GM10266 (cell line): ENCODE measurements around the gene CRYBG1.

Experiments used
- DNase-seq: peaks from one replicate; pipeline ENCODE4 v3.0.0; 2012; ENCODE audit errors: extremely low spot score
- TF ChIP-seq, protein P1 (sequence below): IDR thresholded peaks from 2 replicates; pipeline ENCODE4 v1.5.1; 2012; ENCODE audit warnings: mild to moderate bottlenecking, low read depth; ENCODE audit not compliant: control insufficient read depth, insufficient read depth; ENCODE audit errors: missing control alignments

The CRYBG1 gene

DNA sequence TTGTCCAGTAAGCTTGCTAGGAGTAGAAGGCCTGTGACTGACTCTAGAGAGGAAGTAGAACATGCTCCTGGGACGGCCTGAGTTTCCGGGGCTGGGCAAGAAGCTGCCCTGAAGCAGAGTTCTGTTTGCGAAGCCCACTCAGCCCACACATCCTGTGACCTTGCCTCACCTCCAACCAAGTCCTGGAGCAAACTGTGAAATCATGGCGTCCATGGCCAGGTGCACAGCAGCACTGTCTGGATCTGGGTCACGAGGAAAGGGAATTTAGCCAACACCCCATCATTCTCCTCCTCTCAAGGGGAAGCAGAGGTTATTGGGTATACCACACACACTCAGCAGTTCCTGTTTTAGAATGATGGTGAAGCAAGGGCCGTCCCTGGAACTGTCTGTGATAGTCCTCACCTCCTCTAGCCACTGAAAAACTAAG, 87.5 kb downstream of the CRYBG1 start:
- DNase-seq: peak; percentile 19
- TF ChIP-seq, protein P1, sequence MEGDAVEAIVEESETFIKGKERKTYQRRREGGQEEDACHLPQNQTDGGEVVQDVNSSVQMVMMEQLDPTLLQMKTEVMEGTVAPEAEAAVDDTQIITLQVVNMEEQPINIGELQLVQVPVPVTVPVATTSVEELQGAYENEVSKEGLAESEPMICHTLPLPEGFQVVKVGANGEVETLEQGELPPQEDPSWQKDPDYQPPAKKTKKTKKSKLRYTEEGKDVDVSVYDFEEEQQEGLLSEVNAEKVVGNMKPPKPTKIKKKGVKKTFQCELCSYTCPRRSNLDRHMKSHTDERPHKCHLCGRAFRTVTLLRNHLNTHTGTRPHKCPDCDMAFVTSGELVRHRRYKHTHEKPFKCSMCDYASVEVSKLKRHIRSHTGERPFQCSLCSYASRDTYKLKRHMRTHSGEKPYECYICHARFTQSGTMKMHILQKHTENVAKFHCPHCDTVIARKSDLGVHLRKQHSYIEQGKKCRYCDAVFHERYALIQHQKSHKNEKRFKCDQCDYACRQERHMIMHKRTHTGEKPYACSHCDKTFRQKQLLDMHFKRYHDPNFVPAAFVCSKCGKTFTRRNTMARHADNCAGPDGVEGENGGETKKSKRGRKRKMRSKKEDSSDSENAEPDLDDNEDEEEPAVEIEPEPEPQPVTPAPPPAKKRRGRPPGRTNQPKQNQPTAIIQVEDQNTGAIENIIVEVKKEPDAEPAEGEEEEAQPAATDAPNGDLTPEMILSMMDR: no peak

DNA sequence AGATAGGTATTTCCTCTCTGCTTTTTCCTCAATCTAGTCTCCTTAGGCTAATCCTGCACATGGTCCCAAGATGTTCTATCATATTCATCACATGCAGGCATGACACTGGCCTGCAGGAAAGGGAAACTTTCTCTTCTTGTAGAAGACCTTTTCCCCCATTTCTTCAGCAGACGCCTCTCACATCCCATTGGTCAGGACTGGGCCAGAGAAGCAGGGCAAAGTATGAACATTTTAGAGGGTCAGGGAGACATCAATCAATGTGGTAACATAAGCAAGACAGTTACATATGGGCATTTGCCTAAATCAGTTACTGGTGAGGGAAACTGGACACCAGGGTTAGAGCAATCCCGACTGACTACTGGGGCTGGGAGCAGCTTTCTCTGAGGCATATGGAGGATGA, 90.1 kb downstream of the CRYBG1 start:
- TF ChIP-seq, protein P1: no peak
- DNase-seq: no peak

DNA sequence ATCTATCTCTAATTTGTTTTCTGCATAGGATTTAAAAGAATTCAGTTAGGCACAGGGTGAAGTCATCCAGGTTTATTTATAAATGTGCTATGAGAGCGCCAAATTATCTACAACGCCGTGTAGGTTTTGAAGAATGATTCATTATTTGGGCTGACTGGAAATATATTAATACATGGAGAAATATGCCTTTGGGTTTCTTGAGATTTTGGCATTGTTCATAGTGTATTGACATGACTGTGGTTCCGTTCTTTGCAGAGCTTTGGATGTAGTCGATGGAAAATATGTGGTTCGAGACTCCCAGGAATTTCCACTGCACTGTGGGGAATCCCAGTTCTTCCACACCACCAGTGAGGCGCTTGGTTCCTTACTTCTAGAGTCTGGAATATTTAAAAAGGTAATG, 90.9 kb downstream of the CRYBG1 start:
- DNase-seq: no peak
- TF ChIP-seq, protein P1: no peak

DNA sequence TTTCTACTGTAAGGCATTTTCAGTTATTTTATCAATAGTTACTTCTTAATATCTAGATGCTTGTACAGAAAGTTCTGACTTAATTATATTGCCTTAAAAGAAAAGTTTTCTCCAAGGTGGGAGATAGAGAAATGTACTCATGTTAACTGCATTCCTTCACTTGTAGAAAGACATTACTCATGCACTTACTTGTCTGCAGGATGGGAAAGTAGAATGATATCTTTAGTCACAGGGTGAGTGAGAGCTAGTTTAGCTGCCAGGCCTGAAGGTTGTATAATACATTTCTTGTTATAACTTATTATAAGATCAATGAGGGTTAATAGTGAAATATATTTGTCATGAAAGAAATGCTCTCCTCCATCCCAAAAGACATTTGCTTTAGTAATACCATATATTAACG, 92.1 kb downstream of the CRYBG1 start:
- TF ChIP-seq, protein P1: no peak
- no peak for DNase-seq

DNA sequence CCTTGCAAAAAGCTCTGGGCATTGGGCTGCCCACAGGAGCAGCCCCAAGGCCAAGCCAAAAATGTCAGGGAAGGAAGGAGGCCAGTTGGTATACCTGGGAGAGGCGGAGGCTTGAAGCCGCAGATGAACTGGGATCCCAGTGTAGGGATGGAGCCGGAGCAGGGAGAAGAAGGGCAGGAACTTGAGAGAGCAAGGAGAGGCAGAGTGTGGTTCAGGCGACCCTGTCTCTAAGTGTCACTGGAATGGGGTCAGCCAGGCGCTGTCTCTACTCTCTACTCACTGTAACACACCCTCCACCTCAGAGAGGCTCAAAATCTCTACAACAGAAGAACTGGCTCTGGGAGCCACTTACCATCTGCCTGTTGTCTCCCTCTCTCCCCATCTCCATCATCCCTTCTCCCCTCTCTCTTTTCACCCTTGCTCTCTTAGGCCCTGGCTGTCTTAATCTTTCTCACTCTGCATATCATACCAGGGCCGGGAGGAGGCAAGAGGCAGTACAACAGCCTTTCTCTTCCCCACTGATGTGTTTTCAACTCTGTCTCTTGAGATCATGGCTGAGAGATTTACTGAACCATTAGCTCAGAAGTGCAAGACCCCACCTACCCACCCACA, 93.3 kb downstream of the CRYBG1 start:
- no peak for DNase-seq
- TF ChIP-seq, protein P1: no peak

DNA sequence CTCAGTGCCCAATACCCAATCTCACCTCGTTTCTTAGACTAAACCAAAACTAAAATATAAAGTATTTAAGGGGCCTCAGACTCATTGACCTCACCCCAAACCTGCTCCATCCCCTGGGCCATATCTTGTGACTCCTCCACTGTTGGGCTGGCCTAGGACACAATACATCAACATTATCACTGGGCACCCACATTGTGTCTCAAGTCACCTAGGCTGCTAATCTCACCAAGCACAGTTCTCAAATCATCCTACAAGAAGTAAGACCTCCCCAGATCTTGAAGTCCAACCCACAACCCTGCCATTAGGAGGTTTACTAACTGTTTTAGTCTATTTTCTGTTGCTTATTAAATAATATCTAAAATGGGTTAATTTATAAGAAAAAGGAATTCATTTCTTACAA, 96.2 kb downstream of the CRYBG1 start:
- DNase-seq: no peak
- TF ChIP-seq, protein P1: no peak

DNA sequence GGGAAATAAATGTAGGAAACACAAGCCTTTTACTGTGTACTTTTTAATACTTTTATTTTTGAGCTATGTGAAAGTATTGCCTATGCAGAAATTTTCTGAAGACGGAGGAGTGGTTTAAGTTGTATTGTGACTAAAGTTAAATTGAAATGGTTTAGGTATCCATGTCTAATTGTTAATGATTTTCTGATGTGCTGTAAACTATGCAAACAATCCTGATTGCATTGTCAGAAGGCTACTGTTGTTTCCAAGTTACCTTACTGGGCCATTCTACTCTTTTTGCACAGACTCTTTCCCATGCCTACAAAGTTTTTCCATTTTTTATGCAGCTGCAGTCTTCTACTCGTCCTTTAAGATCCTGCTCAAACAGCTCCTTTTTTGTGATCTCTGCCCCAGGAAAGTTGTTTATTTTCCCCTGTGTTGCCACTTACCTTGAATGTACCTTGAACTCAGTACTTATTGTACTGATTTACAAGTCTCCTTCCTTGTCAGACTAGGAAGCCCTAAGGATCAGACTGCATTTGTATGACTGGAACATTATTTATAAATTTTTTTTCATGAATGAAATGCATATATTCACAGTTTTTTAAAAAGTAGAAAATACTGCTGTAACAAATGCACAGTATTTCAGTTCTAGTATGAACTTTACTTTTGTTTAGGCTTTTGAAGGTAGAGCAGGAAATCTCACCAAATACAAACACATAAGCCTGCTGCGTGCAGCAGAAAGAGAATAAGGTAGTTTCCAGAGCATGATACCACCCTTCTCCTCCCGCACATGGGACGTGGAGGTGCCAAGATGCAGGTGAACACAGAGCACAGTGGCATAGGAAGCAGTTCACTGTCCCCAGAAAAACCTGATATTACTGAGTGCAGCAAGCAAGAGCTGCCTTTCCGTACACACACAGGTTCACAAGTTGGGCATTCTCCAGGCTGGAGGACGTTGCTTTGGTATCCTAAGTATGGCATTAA, 97.8 kb downstream of the CRYBG1 start:
- TF ChIP-seq, protein P1: no peak

More for the DNA sequence above, 97.8 kb downstream of the CRYBG1 start:
- DNase-seq: no peak
